Eye (tissue), 1 donor: ENCODE data around the gene PCDHGA8.

Experiments used
- DNase-seq: peaks from one replicate; pipeline ENCODE4 v3.0.0-alpha.2; 2015

PCDHGA8 gene

DNA sequence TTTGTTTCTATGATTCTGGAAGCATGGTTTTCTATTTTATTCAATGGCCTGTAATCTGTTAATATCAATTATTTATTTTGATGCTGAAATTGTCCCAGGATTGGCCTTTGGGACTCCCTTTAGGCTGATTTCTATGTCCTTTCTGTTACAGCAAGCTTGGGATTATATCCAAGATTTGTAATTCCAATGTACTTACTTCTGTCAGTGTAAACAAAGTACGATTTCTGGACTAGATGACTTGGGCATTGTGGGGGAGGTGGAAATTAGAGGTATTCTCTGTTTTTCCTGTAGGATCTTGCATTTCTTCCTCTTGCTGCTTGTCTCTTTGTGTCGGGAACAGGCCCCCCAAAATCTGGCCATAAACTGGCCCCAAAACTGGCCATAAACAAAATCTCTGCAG, 41.6 kb downstream of the PCDHGA8 start:
- DNase-seq, result no peak

GRCh38 chr5:141437221-141437620, 44.8 kb downstream of the PCDHGA8 start:
- no peak for DNase-seq

GRCh38 chr5:141439411-141440141, 47.1 kb downstream of the PCDHGA8 start:
- no peak for DNase-seq

- no peak for DNase-seq
These were observed 47.9 kb downstream of the PCDHGA8 start for GRCh38 chr5:141440341-141440740.

DNA sequence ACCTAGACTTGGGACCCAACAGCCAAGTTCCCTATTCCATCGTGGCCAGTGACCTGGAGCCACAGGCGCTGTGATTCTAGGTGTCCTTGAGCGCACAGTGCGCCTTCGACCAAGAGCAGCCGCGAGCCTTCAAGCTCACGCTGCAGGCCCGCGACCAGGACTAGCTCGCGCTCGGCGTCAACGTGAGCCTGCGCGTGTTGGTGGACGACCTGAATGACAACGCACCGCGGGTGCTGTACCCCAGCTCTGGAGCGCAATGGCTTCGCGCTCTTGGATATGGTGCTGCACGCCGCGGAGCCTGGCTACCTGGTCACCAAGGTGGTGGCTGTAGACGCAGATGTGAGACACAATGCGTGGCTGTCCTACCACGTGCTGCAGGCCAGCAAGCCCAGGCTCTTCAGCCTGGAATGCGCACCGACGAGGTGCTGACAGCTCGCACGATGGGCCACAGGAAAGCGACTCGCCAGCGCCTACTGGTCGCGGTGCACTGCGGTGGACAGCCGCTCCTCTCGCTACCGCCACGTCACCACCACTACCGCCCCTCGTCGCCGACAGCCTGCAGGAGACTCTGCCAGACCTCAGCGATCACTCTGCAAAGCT, 49.2 kb downstream of the PCDHGA8 start:
- no peak for DNase-seq
